DMS79 (cell line): ENCODE data around the gene PTPRF.
"Not testable (repeated sequence)": the region's sequence is repeated elsewhere in the genome, so short reads cannot be mapped to it uniquely, and the experiment has no call there.

Source experiments
- DNase-seq: peaks from one replicate; lab custom pipeline; 2025; lab: John Stamatoyannopoulos, UW

The PTPRF gene

DNA sequence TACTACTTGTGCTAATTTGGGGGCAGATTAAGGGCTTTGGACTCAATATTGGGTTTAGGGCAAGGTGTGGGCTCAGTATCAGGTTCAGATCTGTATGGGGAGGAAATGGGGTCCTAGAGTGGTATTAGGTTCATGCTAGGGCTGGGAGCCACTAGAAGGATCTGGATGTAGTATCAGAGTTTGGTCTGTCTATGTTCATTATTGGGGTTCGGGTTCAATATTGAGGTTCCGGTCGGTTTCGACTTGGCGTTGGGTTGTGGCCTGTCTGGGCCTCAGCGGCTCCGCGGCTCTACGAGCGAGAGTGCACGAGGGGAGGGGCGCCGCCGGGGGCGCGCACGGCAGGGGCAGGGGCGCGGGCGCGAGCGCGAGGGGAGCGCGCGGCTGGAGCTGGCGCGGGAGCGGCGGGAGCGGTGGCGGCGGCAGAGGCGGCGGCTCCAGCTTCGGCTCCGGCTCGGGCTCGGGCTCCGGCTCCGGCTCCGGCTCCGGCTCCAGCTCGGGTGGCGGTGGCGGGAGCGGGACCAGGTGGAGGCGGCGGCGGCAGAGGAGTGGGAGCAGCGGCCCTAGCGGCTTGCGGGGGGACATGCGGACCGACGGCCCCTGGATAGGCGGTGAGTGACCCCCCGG is at the start of gene PTPRF:
Gene PTPRF, plus strand, starts transcription at position 401 of the 624 bp plus-strand sequence. CDS start 14,193 bp downstream, outside the sequence.
- DNase-seq, result no peak

DNA sequence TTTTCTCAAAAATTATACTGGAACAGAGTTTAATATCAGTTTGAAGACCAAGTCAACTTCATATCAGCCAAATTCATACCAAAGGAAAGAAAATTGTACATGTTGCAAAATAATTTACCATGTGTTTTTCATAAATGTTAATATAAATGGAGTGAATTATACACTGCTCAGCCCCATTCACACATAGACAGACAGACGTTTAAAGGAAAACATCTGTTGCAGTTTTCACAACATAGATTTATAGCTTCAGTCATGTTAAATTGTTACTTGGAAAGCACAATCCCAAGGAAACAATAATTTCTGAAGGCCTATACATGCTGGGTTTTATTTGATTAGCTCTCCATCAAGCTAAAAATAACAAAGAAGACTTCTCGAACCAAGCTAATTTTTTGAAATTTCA is 49.2 kb upstream of the PTPRF start:
- no peak for DNase-seq

DNA sequence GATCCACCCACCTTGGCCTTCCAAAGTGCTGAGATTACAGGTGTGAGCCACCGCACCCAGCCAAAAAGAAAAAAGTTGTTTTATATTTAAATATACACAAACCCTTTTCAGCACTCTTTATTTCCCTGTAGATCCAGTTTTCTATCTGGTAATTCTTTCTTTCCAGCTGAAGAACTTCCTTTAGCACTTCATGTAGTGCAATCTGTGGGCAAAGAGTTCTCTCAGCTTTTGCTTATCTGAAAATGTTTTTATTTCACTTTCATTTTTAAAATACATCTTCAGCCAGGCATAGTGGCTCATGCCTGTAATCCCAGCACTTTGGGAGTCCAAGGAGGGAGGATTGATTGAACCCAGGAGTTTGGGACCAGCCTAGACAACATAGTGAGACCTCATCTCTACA is 48.5 kb upstream of the PTPRF start:
- DNase-seq, result no peak

DNA sequence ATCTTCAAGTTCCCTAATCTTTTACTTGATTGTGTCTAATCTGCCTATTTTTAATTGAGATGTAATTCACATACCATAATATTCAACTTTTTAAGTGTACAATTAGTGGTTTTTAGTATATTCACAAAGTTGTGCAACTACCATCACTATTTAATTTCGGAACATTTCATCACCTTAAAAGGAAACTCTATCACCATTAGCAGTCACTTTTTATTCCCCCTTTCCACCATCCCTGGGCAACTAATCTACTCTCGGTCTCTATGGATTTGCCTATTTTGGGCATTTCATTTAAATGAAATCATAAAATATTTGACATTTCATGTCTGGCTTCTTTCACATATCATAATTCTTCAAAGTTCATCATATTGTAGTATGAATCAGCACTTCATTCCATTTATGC is 46.3 kb upstream of the PTPRF start:
- no peak for DNase-seq

DNA sequence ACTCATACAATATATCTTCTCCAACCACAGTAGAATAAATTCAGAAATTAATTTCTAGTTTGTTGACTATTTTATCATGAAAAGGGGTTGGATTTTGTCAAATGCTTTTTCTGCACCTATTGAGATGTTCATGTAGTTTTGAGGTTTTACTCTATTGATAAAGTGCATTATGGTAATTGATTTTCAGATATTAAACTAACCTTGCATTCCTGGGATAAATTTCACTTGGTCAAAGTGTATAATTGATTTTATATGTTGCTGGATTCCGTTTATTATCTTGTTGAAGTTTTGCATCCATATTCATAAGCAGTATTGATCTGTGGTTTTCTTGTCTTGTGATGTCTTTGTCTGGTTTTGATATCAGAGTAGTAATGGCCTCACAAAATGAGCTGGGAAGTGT is 42.5 kb upstream of the PTPRF start:
- DNase-seq, result no peak

DNA sequence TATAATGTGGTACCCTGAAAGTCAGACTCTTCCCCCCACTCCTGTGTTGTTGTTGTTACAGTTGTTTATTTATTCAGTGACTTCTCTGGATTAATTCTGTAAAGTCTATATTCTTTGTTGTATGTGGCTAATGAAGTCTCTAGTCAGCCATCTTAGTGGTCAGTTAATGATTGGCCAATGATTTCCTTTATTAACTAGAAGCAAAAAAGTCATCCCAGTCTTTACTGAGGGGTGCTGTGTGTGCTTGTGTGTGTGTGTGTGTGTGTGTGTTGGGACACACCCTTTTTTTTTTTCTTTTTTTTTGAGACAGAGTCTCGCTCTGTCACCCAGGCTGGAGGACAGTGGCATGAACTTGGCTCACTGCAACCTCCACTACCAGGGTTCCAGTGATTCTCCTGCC is 39.6 kb upstream of the PTPRF start:
- DNase-seq, result no peak

DNA sequence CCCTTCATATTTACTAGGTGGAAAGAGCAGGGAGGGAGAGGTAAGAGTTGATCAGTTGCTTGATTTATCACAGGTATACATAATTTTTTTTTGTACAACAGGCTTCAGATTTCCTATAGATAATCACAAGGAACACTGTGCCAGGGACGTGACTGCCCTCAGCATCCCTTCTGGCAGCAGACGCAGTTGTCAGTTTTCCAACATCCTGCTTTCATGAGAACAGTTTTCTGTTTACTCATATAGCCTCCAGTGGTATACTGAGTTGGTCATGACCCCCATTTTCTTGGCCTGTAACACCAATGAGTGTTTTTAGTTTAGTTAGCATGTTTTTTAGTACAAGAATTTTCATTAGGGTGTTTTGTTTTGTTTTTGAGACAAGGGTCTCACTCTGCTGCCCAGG is 37.9 kb upstream of the PTPRF start:
- DNase-seq, result no peak

DNA sequence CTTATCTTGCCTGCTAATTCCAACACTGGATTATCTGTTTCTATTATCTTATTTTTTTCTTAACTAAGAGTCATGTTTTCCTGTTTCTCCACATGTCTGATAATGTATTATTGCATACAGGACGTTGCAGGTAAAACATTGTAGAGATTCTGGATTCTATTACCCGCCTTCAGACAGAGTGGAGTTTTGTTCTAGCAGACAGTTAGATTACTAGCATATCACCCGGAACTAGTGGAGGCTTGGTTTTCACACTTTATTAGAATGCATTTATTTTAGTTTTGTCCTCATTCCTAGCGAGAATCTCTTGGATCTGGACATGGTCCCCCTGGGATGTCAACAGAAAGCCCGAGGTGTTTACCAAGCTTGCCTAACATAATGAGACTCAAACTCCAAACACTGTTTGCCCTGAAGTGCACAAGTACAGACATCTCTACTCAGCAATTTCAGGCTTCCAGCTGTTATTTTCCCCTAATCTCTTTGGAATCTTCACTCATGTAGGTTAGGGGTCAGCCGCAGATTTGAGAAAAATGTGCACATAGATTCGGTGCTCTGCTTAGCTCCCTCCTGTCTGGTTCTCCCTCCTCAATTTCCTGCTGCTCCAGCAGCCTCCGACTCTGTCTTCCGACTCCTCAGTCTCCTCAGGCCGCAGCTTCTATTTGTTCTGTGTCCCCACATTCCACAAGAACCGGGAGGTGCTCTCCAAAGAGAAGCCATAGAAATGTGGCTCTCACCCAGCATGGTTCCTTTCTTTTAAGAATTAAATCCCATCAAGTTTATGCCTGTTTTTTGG is 36.8 kb upstream of the PTPRF start:
- no peak for DNase-seq

DNA sequence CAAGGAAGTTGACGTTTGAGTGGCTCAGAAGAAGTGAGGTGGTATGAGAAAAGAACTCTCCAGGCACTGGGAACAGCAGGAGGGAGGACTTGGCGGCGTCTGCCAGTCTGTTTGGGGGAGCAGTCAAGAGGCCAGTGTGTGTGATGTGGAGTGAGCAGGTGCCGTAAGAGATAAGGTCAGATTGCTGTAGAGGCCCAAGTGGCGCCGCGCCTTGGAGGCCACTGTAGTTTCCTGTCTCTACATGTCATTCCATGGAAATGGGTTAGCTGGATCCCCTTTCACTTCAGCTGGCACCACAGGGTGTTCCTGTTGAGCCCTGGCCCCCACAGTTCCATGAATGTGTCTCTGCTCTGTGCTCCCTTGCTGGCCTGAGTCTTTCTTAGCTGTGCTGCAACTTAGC is 35.5 kb upstream of the PTPRF start:
- DNase-seq, result peak; percentile 16

DNA sequence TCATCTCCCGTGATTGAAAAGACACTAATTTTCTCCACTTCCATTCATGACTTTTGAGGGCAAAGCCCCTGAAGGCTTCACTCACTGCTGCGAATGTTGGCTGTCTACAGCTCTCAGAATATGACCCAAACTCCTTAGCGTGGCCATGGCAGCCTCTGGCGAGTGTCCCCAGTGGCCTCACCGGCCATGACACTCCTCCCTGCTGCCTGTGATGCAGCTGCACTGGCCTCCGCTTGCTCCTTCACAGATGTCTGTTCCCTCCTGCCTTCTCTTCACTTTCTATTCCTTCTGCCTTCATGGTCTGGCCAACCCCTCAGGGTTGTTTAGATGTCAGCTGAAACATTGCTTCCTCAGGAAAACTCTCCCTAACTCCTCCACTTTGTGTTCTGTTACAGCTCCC is 30.8 kb upstream of the PTPRF start:
- no peak for DNase-seq

DNA sequence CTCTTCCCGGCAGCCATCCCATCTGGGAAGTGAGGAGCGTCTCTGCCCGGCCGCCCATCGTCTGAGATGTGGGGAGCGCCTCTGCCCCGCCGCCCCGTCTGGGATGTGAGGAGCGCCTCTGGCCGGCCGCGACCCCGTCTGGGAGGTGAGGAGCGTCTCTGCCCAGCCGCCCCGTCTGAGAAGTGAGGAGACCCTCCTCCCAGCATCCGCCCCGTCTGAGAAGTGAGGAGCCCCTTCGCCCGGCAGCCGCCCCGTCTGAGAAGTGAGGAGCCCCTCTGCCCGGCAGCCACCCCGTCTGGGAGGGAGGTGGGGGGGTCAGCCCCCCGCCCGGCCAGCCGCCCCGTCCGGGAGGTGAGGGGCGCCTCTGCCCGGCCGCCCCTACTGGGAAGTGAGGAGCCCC is 28.9 kb upstream of the PTPRF start:
- DNase-seq, result not testable (repeated sequence)

DNA sequence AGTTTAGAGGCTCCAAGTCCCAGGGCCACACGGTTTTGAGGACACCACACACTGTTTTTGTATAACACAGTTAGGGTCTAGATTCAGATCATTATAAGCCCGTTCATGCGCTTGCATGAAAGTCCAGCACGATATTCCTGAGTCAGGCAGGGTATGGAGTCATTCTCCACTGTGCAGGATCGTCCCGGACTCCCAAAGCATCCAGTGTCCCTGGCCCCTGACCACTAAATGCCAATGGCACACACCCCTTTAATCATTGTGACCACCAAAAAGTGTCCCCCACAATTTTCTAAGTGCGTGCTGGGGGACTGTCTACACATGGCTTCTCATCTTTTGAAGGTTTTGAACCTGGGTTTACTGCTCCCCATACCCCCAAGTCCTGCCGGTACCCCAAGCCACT is 27.1 kb upstream of the PTPRF start:
- DNase-seq, result no peak

DNA sequence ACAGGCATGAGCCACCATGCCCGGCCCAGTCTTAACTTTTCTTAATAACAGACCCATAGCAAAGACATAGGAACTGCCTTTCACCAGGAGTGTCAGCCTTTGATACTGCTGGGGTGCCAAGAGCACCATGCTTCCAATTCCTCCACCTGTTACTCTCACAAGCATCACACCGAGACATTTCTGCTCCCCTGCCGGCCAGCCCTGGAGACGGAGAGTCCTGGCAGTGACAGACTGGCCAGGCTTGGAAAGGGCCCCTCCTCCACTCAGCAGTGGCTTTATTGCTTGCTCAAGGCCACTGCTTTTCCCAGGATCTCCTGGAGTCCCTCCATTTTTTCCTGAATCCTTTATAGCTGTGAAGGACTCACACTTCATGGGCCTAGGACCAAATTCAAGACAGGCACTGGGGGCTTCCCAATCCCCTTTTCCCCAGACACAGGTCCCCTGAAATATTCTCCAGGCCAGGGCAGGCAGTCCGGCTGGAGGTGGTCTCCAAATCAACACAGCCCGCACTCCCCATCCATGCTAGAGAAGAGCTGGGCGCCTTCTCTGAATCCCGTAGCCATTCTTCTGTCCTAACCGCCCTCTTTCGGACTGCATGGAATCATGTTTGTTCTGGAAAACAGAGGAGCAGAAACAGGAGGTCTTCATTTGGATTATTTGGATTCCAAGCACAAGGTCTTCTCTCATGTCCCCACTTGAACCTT is 25.5 kb upstream of the PTPRF start:
- DNase-seq, result no peak

DNA sequence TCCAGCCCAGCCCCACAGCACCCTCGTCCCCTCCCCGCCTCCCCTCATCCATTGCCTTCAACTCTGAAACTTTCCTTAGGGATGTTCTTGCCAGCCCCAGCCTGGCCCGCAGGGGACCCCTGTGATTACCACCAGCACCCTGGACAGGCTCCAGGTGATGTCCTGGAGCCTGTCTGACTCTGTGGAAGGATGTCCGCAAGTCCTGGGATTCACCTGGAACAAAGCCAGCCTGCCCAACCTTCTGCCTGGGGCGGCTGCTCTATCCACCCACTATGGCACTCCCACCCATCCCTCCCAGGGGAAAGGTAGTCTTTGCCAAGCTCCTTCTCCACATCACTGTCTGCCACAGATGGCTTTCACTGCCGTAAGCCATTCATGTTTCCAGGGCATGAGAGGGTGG is 24.4 kb upstream of the PTPRF start:
- no peak for DNase-seq

DNA sequence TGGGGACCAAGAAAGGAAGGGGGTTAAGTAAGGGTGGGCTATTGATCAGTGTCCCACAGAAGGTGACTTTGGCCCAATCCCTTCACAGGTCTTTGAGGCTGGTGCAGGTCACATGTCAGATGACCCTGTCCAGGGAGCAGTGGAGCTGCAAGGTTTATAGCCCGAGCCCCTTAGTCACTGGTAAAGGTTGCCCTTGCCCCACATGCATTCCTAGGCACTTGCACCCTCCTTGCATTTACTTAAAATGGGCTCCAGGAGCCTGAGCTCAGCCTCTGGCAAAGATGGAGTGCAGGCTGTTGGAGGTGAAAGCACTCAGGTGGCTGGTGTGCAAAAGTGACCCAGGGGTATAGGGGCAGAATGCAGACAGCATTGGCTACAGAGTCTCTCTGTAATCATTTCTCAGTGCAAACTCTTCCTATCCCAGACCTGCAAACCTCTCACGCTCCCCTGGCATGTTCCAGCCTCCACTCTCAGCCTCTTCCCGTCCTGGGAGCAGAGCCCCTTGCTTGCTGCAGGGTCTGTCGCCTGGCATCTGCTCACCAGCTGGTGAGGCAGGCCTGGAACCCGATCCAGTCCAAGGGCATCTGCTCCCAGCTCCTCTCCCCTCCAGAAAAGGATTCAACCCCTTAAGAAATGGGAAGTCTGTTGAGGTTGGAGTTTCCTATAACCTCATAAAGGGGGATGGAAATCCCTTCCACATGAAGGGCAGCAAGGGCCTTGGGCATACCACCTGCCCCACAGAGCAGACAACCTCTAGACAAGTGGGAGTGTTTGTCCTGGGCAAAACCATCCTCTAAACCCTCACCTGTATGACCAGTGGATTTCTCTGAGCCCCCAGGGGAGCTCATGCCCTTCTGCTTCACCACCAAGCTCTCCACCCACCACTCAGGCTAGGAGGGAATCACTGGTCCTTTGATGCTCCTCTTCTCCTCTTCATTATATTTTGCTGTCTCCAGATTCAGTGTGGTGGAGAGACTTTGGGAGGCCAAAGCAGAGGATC is 23.1 kb upstream of the PTPRF start:
- no peak for DNase-seq

DNA sequence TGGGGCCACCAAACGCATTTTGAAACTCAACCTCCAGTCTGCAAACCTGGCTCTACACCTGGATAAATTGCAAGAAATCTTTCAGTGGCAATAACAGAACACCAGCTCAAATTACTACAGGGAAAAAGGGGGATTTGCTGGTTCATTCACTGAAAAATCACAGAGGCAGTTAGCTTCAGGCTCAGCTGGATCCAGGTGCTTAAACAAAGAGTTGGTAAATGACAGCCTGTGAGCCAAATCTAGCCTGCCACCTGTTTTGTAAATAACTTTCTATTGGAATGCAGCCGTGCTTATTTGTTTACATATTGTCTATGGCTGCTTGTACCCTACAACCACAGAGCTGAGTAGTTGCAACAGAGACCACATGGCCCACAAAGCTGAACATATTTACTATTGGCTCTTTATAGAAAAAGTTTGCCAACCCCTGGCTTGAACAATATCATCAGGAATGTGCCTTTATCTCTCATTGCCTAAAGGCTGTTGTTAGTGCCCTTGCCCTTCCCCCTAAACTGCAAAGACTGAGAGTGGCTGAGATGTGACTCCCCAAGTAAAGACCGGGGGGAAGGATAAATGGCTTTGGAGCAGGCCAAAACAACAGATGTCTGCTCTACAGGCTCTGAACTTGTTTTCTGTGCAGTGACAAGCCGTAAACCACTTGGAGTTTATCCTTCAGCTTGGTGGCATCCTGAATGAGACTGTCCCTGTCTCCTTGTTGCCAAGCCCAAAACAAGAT is 21.5 kb upstream of the PTPRF start:
- DNase-seq, result no peak

DNA sequence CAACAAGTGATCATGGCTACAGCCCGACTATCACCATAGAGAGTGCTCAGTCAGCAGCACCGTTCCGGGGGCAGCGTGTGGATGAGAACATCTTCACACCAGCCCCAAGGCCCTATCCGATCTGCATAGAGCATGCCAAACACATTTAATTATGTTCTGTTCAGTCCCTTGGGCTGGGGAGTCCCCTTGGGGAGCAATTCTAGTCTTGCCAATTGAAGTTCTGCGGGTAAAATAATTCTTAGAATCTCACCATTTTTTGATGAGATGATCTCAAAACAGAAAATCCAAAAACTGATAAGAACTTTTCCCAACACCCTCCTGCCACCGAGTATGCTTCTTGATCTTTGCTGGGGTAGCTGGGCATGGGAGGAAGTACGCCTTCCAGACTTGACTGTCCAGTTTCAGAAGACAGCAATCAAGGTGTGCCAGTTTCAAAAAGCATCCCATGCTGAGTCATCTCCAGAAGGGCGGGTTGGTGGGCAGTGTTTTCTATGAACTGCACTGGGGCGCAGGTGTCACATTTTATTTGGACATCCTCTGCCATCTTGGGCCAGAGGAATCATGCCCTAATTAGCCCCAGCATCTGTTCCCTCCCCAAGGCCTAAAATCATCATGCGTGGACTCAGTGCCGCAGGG is 20.8 kb upstream of the PTPRF start:
- DNase-seq, result no peak

DNA sequence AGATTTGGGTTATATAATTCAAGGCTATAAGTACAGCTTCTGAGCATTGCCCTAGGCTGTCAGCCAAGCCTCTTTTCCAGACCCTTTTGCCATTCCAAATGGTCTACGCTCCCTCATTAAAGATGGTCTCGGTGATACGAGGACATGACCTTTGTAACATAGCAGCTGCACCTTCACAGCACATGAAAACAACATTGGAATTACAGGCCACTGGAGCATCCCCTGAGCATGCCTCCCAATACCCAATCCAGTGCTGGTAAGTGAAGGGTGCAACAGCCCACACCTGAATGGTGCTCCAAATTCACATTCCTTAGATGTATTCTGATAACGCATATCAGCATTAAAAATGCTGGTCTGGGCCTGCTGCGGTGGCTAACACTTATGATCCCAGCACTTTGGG is 20.1 kb upstream of the PTPRF start:
- no peak for DNase-seq

DNA sequence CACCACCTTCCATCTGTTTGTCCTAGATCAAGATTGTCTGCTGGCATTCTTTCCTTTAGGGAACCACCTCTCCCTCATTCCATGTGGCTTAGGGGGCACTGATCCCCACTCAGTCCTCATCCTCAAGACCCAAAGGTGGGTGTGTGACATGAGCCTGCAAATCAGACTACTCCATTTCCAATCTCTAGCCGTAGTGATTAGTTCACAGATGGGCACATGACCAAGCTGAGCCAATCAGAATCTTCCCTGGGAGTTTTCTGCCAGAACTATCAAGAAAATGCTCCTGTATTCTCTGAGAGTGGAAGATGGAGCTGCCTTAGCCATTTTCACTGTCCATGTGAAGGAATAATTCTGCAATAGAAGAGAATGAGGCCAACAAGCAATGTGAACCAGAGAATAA is 19.3 kb upstream of the PTPRF start:
- no peak for DNase-seq

DNA sequence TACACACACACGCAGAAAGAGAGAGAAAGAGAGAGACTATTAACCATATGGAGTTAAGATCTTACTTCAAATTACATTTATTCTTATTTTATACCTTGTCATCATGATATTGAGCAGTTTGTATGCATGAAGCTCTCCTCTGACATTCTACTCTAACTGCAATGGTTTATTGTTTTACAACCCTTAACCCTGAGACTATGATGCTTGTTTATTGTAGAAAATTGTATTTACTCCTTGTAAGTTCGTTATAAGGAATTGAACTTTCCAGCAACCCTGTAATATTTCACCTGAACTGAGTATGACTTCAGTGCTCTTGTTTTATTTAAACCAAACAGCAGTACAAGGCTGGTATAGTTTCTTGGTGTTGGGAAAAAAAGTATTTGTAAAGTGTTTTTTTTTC is 18.6 kb upstream of the PTPRF start:
- DNase-seq, result no peak

DNA sequence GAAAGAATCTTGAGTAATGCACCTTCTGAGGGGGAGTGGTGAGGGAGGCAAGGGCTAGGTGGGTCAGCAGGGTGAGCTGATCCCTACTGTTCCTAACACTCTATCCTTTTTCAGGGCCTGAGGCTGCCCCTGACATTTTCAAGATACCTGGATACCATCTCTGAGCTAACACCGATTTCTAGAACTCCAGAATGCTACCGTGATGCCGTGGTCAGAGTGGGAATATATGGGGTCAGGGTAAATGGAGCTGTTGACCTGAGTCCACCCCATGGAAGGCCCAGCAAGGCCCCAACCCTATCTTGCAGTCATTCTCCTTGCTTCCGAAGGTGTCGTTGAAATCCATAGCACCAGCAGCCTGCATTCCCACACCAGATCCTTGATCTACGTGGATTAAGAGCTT is 18.0 kb upstream of the PTPRF start:
- DNase-seq, result no peak
